GM18951 (cell line): ENCODE results near the gene CCDC15.
"Not testable (repeated sequence)": the region's sequence is repeated elsewhere in the genome, so short reads cannot be mapped to it uniquely, and the experiment has no call there.

ENCODE experiments used
- POLR2A ChIP-seq: IDR thresholded peaks from 4 replicates; pipeline ENCODE4 v1.6.1; 2011; ENCODE audit warnings: mild to moderate bottlenecking; ENCODE audit not compliant: insufficient read length, insufficient read depth; ENCODE audit errors: extremely low read depth
- in situ Hi-C: fragments of 300-500 bp; cut with MboI; formaldehyde crosslinking; loops from one replicate; pipeline ENCODE4 v1.12.0; 2022; ENCODE audit warnings: low sequenced_read_pairs, mixed read lengths, inconsistent platforms; ENCODE audit not compliant: unreplicated experiment

CCDC15 gene

GRCh38 chr11:124984512-124984854, 30.5 kb downstream of the CCDC15 start:
- TF ChIP-seq POLR2A: no peak
- in situ Hi-C loops: no loop called here

GRCh38 chr11:124987096-124987495, 33.1 kb downstream of the CCDC15 start:
- in situ Hi-C loops: no loop called here
- no peak for TF ChIP-seq POLR2A

- in situ Hi-C loops: no loop called here
- TF ChIP-seq POLR2A: no peak
Observed at GRCh38 chr11:124988063-124988462, 34.1 kb downstream of the CCDC15 start.

GRCh38 chr11:125001079-125001778, 47.2 kb downstream of the CCDC15 start:
- in situ Hi-C loops: no loop called here
- no peak for TF ChIP-seq POLR2A

- in situ Hi-C loops: no loop called here
- no peak for TF ChIP-seq POLR2A
Observed at GRCh38 chr11:125001849-125002248, 47.8 kb downstream of the CCDC15 start.

GRCh38 chr11:125005491-125005890, 51.5 kb downstream of the CCDC15 start:
- in situ Hi-C loops: no loop called here
- TF ChIP-seq POLR2A: no peak

GRCh38 chr11:125016413-125016812, 62.4 kb downstream of the CCDC15 start:
- no peak for TF ChIP-seq POLR2A
- in situ Hi-C loops: no loop called here

- in situ Hi-C loops: no loop called here
- TF ChIP-seq POLR2A: no peak
Observed at GRCh38 chr11:125020342-125020741, 66.3 kb downstream of the CCDC15 start.

GRCh38 chr11:125022551-125022950, 68.5 kb downstream of the CCDC15 start:
- no peak for TF ChIP-seq POLR2A
- in situ Hi-C loops: no loop called here

- in situ Hi-C loops: no loop called here
- TF ChIP-seq POLR2A: no peak
Observed at GRCh38 chr11:125025968-125026367, 72.0 kb downstream of the CCDC15 start.

- in situ Hi-C loops: not testable (repeated sequence)
Observed at GRCh38 chr11:125029431-125029830, 75.4 kb downstream of the CCDC15 start.

- in situ Hi-C loops: no loop called here
- no peak for TF ChIP-seq POLR2A
Observed at GRCh38 chr11:125036933-125037332, 82.9 kb downstream of the CCDC15 start.

GRCh38 chr11:125049164-125049792, 95.3 kb downstream of the CCDC15 start:
- TF ChIP-seq POLR2A: no peak

GRCh38 chr11:125052047-125052446, 98.0 kb downstream of the CCDC15 start:
- in situ Hi-C loops: no loop called here
- no peak for TF ChIP-seq POLR2A

More at GRCh38 chr11:125049164-125049792, 95.3 kb downstream of the CCDC15 start:
- in situ Hi-C loops: no loop called here
